Head of caudate nucleus (tissue), 42 donors: ENCODE data around the gene GRAMD2A.
"Not testable (repeated sequence)": the region's sequence is repeated elsewhere in the genome, so short reads cannot be mapped to it uniquely, and the experiment has no call there.

Source experiments
- DNase-seq, 42 donors: peaks; one replicate each; pipeline versions ENCODE4 v3.0.0 to v3.0.0-alpha.2; 2020 to 2021; ENCODE audit warnings: mixed read lengths in 7 of 42
- intact Hi-C: fragments of 100-400 bp; cut with DNase I; formaldehyde crosslinking; loops from one replicate; pipeline ENCODE4 v1.15.0; 2022

GRAMD2A gene

DNA sequence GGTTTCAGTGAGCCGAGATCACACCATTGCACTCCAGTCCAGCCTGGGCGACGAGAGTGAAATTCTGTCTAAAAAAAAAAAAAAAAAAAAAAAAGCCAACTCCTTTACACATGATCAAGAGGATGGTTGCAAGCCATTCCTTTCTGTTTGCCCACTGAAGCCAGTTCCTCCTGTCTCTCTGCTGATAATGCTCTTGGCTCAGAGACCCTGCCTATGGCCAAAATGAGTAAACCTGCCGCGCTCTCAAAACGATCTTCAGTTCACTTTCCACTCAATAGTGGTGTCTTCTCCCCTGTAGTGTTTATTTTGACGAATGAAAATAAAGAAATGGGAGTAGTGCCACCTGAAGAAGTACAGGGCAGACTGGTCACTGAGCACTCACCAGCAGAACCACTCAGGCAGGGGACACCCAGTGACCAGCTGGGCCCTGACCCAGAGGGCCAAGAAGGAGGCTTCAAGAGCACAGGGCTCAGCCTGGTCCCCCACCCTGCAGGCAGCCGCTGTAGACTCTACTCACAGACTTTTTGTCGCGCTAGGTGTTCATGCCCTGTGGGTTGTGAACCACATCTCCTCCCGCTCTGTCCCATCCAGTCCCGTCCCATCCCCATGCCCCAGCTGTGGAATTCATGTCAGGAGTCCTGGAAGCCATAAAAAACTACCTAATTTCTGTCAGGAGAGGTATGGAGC is 23.6 kb downstream of the GRAMD2A start:
- peak in 2 of 42 donors; percentile 9 to 16 for DNase-seq
- intact Hi-C loops = no loop called here

- intact Hi-C loops = no loop called here
- peak in 1 of 42 donors; percentile 25 for DNase-seq
Measured at GRCh38 chr15:72173401-72173800, 24.2 kb downstream of the GRAMD2A start.

- intact Hi-C loops = no loop called here
- DNase-seq = peak in 1 of 42 donors; percentile 1
Measured at GRCh38 chr15:72172796-72173195, 24.8 kb downstream of the GRAMD2A start.

GRCh38 chr15:72171978-72172377 is 25.6 kb downstream of the GRAMD2A start:
- peak in 1 of 42 donors; percentile 17 for DNase-seq
- intact Hi-C loops = not testable (repeated sequence)

DNA sequence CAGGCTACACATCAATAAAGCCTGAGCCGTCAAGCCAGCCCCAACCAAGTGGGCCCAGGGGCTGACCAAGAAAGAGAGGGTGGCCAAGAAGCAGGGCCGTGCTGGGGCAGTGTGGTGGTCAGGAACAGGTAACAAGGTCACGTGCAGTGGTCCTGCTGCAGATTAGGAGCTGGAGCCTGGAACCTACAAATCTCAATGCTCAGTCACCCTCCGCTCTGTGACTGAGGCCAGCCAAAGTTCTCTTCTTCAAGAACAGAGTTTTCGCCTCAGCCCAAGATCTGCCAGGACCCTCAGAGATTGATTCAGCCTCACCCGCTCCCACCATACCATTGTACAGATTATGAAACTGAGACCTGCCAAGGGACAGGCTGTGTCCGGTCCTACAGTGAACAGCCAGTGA is 26.9 kb downstream of the GRAMD2A start:
- DNase-seq = peak in 1 of 42 donors; percentile 28
- intact Hi-C loops = no loop called here

GRCh38 chr15:72169921-72170611 is 27.5 kb downstream of the GRAMD2A start:
- DNase-seq = peak in 2 of 42 donors; percentile 2 to 37
- intact Hi-C loops = no loop called here

DNA sequence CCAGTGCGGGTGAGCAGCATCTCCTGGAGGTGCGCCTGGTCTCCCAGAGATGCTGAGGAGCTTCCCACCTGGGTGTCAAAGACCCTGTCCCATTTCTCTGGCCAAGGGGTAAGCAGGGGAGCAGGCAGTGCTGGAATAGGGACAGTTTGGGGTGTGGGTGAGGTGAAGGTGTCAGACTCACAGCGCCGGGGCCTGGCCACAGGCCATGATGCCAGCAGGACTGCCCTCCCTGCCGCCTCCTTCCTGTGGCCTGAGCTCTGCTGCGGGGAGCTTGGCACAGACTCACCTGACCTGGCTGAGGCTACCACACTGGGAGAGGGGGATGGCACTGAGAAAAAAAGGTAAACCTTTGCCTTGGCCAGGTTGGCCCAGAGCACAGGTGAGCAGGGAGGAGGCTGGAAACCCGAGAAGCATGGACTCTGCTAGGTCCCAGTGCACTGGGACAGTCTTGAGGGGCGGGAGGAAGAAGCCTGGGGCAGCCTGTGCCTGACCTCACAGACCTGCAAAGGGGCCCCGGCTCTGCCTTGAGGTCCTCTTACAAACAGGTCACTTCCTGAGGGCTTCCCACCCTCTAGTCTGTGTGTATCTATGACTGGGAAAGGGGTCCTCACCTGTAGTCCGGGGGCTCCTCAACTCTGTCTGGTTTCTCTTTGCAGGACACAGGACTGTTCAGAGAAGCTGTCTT is 28.2 kb downstream of the GRAMD2A start:
- intact Hi-C loops = no loop called here
- DNase-seq = peak in 1 of 42 donors; percentile 26

- DNase-seq = no peak
- intact Hi-C loops = no loop called here
Measured at GRCh38 chr15:72168808-72169190, 28.8 kb downstream of the GRAMD2A start.

- DNase-seq = no peak
- intact Hi-C loops = no loop called here
Measured at GRCh38 chr15:72168131-72168807, 29.3 kb downstream of the GRAMD2A start.

- intact Hi-C loops = no loop called here
- no peak for DNase-seq
Measured at GRCh38 chr15:72167445-72167844, 30.1 kb downstream of the GRAMD2A start.

DNA sequence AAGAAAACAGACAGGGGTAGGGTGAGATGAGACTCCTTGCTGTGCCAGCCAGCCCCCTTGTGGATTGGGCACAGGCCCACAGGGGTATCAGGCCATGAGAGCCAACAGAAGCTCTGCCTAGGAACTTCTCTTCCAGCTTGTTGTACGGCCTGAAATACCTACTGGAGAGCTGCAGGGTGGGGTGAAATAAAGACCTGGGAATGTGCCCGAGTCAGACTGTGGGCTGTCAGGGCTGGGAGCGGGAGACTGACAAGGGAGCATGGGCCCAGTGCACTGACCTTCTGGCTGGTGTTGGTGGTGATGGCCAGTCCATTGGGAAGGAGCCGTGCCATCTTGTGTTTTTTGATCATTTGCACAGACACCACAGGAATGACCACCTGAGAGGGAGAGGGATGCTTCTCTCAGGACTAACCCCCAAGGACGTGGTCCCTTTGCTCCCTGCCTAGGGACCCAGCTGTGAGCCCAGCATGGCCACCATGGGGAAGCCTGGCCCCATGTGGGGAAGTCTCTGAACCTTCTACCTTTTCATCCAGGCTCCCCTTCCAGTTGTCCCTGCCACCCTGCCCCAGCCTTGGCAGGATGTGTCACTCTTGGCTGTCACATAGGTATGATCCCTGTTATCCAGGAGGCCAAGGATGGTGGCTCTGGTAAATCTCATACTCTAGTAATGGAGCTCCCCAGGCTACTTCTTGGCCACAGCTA is 30.7 kb downstream of the GRAMD2A start:
- intact Hi-C loops = no loop called here
- no peak for DNase-seq

DNA sequence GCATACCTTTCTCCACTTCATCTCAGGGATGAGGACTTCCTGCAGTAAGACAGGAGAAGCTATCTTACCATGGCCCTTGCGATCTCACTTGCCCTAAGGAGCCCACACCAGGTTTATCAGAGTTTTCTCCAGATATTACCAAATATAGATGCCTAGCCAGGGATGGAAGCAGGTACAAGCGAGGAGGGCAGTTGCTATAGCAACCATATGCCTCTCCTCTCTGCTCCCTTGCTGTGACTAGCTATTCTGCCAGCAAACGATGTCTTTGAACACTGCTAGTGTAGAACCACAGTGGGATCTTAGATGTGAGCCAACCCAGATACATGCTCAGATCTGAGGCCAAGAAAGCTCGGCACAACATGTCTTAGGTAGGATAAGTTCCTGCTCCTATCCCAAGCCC is 33.9 kb downstream of the GRAMD2A start:
- intact Hi-C loops = no loop called here
- peak in 24 of 42 donors; percentile 8 to 87 (median 54) for DNase-seq

DNA sequence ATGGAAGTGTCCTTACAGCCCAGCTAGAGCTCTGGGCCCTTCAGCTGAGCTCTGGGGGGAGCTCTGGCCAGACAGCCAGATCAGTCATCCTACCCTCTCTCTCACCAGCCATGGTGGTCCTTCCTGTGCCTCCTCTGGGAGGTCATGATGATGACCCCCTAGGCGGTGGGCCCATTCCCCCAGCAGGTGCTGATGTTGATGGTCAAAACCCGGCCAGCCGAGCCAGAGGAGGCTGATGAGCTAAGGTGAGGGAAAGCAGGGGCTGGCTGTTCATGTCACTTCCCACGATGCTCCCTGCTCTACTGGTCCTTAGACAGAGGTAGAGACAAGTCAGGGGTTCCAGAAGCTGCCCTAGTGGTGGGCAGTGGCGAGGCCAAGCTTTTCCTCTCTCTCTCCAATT is 35.0 kb downstream of the GRAMD2A start:
- peak in 1 of 42 donors; percentile 14 for DNase-seq
- intact Hi-C loops = no loop called here

DNA sequence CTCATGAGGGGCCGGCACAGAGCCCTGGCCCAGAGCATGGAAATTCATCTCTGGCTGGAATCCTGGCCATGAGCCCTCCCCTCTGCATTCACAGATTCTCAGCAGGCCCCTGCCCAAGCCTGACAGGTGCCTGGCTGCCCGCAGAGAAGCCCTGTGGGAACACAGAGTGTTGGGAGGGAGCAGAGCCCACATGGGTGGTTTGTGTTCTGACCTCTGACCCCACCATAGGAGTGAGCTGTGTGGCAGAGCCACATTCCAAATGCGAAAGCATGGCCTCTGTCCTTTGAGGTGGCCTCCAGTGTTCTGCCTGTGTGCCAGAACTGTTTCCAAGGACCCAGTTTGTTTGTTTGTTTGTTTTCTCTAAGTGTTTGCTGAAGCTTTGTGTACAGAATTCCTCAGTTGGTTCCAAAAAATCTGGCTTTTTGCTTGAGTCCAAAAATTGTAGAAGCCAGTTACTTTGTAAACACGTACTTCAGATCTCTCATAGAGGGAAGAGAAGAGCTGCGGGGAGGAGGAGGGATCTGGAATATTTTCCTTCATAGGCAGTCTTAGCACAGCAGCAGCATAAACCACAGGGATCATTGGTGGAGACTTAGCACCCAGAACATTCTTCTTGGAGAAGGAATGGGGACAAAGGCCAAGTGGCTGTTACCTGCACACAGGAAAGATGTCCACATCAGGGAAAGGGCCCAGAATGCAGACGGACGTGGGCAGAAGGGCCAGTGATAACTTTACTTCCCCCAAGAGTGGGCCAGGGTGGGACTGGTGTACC is 36.0 kb downstream of the GRAMD2A start:
- DNase-seq = peak in 6 of 42 donors; percentile 16 to 47 (median 32)
- intact Hi-C loops = no loop called here

DNA sequence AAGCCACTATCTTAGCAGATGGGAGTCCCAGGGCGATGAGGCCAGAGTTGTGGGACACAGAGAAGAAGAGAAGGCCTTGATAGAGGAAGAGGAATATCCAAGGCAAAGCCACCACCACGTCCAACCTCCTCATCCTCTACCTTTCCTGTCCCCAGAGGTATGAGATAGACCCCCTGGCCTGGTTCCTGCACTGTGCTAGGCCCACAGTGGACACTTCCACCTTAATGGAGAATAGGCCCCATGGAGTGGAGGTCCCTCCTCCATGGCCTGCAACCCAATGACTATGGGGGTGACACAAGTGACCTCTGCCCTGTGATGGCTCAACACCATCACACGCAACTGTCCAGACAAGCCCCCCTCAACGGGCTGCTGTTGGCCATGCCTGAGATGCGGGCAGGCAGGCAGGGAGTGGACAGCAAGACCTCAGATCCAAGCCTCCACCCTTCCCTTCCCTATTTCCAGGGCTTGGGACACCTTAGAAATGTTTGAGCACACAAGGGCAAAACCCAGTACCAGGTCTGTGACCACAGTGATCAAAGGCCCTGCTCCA is 36.8 kb downstream of the GRAMD2A start:
- peak in 1 of 42 donors; percentile 14 for DNase-seq
- intact Hi-C loops = no loop called here

- intact Hi-C loops = loop anchor here (10.0 kb wide), 3 partner anchors 372 to 712 kb away; no protein-coding TSS in a partner anchor
Measured at GRCh38 chr15:72156928-72157327, 40.7 kb downstream of the GRAMD2A start.

More at GRCh38 chr15:72156928-72157327, 40.7 kb downstream of the GRAMD2A start:
- DNase-seq = no peak
